Osteoblast (primary cell): ENCODE measurements around the gene COL10A1. TPM values are rescaled to one million over a fixed set of nuclear protein-coding genes. Genes with fewer than 3 reads are reported as not detected.

ENCODE experiments used
- DNase-seq: peaks from one replicate; pipeline ENCODE4 v3.0.0; 2011; ENCODE audit warnings: low spot score, mixed read lengths; ENCODE audit not compliant: insufficient read length; ENCODE audit errors: missing footprints
- H2AFZ ChIP-seq: 2 replicates; pipeline ENCODE4 v1.6.0; 2011; ENCODE audit warnings: mild to moderate bottlenecking, low read length
- H3K27ac ChIP-seq: 2 replicates; pipeline ENCODE4 v1.5.1; 2011; ENCODE audit warnings: mild to moderate bottlenecking, low read depth, low read length, moderate library complexity
- H3K27me3 ChIP-seq: 2 replicates; pipeline ENCODE4 v1.6.0; 2012; ENCODE audit warnings: mild to moderate bottlenecking, control low read depth, inconsistent platforms, low read length, moderate library complexity; ENCODE audit not compliant: insufficient read depth
- H3K36me3 ChIP-seq: 2 replicates; pipeline ENCODE4 v1.5.1; 2011; ENCODE audit warnings: mild to moderate bottlenecking, low read length, control low read depth, moderate library complexity; ENCODE audit not compliant: insufficient read depth
- H3K4me1 ChIP-seq: 2 replicates; pipeline ENCODE4 v1.5.1; 2011; ENCODE audit warnings: mild to moderate bottlenecking, low read length, control low read depth, moderate library complexity; ENCODE audit not compliant: insufficient read depth
- H3K4me2 ChIP-seq: 2 replicates; pipeline ENCODE4 v1.6.0; 2011; ENCODE audit warnings: mild to moderate bottlenecking, low read length; ENCODE audit not compliant: insufficient read depth
- H3K4me3 ChIP-seq: fragments of 200-600 bp; sonication (generic); 3 replicates; pipeline ENCODE4 v1.5.1; 2012; ENCODE audit warnings: mild to moderate bottlenecking, low read length, inconsistent platforms; ENCODE audit not compliant: insufficient read depth
- H3K79me2 ChIP-seq: 2 replicates; pipeline ENCODE4 v1.6.0; 2012; ENCODE audit warnings: mild to moderate bottlenecking, low read length, control low read depth, inconsistent platforms; ENCODE audit not compliant: insufficient read depth
- H3K9me3 ChIP-seq: 2 replicates; pipeline ENCODE4 v1.5.1; 2011; ENCODE audit warnings: low read depth, low read length, control low read depth
- H4K20me1 ChIP-seq: 2 replicates; pipeline ENCODE4 v1.6.0; 2012; ENCODE audit warnings: mild to moderate bottlenecking, low read length, control low read depth; ENCODE audit not compliant: insufficient read depth
- CTCF ChIP-seq: IDR thresholded peaks from 2 replicates; pipeline ENCODE4 v1.5.1; 2011; ENCODE audit warnings: mild to moderate bottlenecking, low read depth, low read length, moderate library complexity; ENCODE audit errors: extremely low read depth
- total RNA-seq: library from RNA; depleted of rRNA; stranded (reverse); fragments of >200 nt; gene quantifications from 2 replicates; pipeline ENCODE4 v1.2.3, GENCODE V29; 2012

COL10A1 gene
- total RNA-seq, 1 donor, result 36.2 TPM

DNA sequence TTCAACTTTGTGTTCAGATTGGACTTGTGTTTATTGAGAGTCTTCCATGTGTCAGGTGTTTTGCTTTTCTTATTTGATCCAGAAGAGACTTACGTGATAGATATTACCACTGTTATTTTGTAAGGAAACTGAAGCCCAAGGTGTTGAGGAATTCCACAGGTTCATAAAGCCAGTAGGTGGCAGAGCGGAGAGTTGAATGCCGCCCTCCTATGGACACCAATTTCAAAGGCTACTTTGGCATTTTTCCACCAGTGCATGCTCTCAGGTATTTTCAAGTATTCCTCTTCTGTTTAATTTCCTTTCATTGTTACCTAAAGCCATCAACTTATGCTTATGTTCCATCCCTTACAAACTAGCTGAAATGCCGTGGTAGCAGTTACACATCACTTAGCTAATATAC, 14.0 kb upstream of the COL10A1 start:
- H2AFZ ChIP-seq, result no peak overlapping the region
- H3K36me3 ChIP-seq, result no peaks in the 10 kb centered on the region
- H4K20me1 ChIP-seq, result no peaks in the 10 kb centered on the region
- H3K27me3 ChIP-seq, result no peaks in the 10 kb centered on the region
- H3K4me3 ChIP-seq, result no peak overlapping the region
- no peak overlapping the region for H3K27ac ChIP-seq
- no peaks in the 10 kb centered on the region for H3K9me3 ChIP-seq
- H3K79me2 ChIP-seq, result no peaks in the 10 kb centered on the region
- TF ChIP-seq CTCF, result no peak
- DNase-seq, result no peak
- no peak overlapping the region for H3K4me2 ChIP-seq
- H3K4me1 ChIP-seq, result peaks cover 24% of the 10 kb centered on the region

GRCh38 chr6:116136933-116137340, 11.0 kb upstream of the COL10A1 start:
- H3K27ac ChIP-seq, result peak overlapping the region; percentile 62
- H3K79me2 ChIP-seq, result no peaks in the 10 kb centered on the region
- no peak for TF ChIP-seq CTCF
- no peaks in the 10 kb centered on the region for H3K9me3 ChIP-seq
- H3K4me3 ChIP-seq, result peak overlapping the region; percentile 26
- H3K36me3 ChIP-seq, result no peaks in the 10 kb centered on the region
- peak overlapping the region; percentile 77 for H2AFZ ChIP-seq
- DNase-seq, result peak; percentile 65
- peak overlapping the region; percentile 65 for H3K4me2 ChIP-seq
- no peaks in the 10 kb centered on the region for H4K20me1 ChIP-seq
- no peaks in the 10 kb centered on the region for H3K27me3 ChIP-seq
- peaks cover 18% of the 10 kb centered on the region for H3K4me1 ChIP-seq

DNA sequence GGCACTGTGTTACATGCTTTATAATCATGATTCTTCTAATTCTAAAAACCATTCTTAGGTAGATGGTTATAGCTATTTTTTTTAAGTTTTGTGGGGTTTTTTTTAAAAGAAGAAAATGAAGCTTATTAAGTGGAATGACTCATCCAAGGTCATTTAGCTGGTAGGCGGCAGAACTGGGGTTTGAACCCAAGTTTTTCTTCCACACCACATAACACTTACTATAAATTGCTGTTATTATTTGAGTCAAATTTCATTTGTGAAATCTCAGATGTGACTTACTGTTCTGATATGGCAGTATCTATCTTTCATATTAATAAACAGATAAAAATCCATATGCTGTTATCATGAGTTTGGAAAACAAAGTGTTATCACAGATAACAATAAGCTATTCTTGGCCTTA, 10.4 kb upstream of the COL10A1 start:
- Histone ChIP-seq H3K9me3 (no peaks in the 10 kb centered on the region), H3K79me2 (no peaks in the 10 kb centered on the region), H3K36me3 (no peaks in the 10 kb centered on the region), H2AFZ (peak overlapping the region; percentile 77), H3K4me2 (peak overlapping the region; percentile 65), H4K20me1 (no peaks in the 10 kb centered on the region), H3K4me1 (peaks cover 18% of the 10 kb centered on the region), H3K27me3 (no peaks in the 10 kb centered on the region), H3K27ac (peak overlapping the region; percentile 62), H3K4me3 (no peak overlapping the region)
- no peak for TF ChIP-seq CTCF
- no peak for DNase-seq

DNA sequence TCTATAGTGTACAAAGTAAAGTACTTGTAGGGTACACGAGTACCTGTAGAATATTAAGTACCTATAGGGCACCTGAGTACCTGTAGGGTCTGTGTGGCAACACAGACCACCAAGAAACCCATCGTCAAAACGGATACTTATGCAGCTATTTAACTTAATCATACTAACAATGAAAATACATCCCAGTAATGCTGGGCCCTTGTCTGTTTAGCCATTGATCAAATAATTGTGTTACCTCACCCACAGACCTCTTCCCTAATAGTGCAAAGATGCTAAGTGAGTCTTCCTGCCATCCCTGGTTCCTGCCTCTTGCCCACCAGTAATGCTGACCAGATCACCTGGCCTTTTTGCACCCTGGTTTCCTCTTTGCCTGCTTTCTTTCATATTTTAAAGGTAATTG, 7.5 kb upstream of the COL10A1 start:
- DNase-seq, result no peak
- Histone ChIP-seq H3K9me3 (no peaks in the 10 kb centered on the region), H3K4me2 (no peak overlapping the region), H3K27me3 (no peaks in the 10 kb centered on the region), H2AFZ (no peak overlapping the region), H3K4me1 (peaks cover 24% of the 10 kb centered on the region), H3K79me2 (no peaks in the 10 kb centered on the region), H4K20me1 (no peaks in the 10 kb centered on the region), H3K4me3 (no peak overlapping the region), H3K27ac (no peak overlapping the region), H3K36me3 (no peaks in the 10 kb centered on the region)
- no peak for TF ChIP-seq CTCF
